ENCODE data around the gene IL1RAPL1. TPM values are rescaled to one million over a fixed set of nuclear protein-coding genes. Genes with fewer than 3 reads are reported as not detected.

Gene IL1RAPL1
- polyA plus RNA-seq, 1 of the 3 experiments (the other 2 are of a cell fraction): 2.8 TPM

DNA sequence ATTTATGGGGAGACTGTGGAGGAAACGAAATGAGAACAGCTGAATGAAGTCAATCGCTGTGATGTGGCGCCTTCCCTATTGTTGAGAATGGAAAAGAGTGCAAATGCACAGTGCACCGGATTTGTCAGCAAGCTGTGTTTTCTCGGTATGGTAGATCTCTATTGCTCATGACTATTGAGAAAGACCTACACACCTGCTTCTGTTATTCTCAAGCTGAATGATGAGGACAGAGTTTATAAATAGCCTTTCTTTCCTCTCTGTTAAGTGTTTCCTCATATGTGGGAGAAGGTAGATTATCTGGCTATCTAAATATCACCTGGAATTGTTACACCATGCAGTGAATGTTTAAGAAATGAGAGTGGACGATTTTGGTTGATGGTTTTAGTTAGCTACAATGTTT is 650.7 kb downstream of the IL1RAPL1 start:
- WGBS (ENCODE audit: low lambda C conversion rate): 9% methylated on average over 6 of the region's 6 CpGs
- H3K9me3 ChIP-seq: no peaks in the 10 kb centered on the region

GRCh38 chrX:29241809-29242208 is 654.6 kb downstream of the IL1RAPL1 start:
- Histone ChIP-seq H3K27me3 (ENCODE audit: insufficient read depth) (no peaks in the 10 kb centered on the region), H3K9me3 (no peaks in the 10 kb centered on the region), H4K20me1 (ENCODE audit: insufficient read depth) (no peaks in the 10 kb centered on the region), H2AFZ (ENCODE audit: low read depth) (no peak overlapping the region), H3K27ac (ENCODE audit: low read depth in 2 of 2, low read length in 1 of 2) (no peak overlapping the region), H3K9me2 (no peaks in the 10 kb centered on the region), H3K79me2 (ENCODE audit: insufficient read depth) (no peaks in the 10 kb centered on the region), H3K4me3 (ENCODE audit: low read depth in 2 of 2, low read length in 1 of 2) (no peak overlapping the region), H3K9ac (no peak overlapping the region), H3F3A (replicated peaks; ENCODE audit: insufficient read depth) (no peaks in the 10 kb centered on the region), H3K4me2 (no peak overlapping the region), H3K36me3 (replicated peaks in 1 of 2; ENCODE audit: control insufficient read depth in 1 of 2, insufficient read depth in 2 of 2, low read length in 1 of 2) (no peaks in the 10 kb centered on the region), H3K4me1 (ENCODE audit: control insufficient read depth in 1 of 2, insufficient read depth in 2 of 2, low read depth in 1 of 2, low read length in 1 of 2) (no peaks in the 10 kb centered on the region)
- ChIA-PET POLR2A (no interaction called here), CTCF (no interaction called here)
- no peak for DNase-seq
- no peak for TF ChIP-seq CHD2 (IDR thresholded peaks at IDR 0.05; ENCODE audit: low read length, partially characterized antibody)
- TF ChIP-seq GATA2 (CRISPR knock-in tag; IDR thresholded peaks at IDR 0.05): no peak
- no peak for TF ChIP-seq NFIC (IDR thresholded peaks at IDR 0.05; ENCODE audit: borderline replicate concordance)
- no peak for TF ChIP-seq EP300 (IDR thresholded peaks at IDR 0.05; ENCODE audit: borderline replicate concordance in 1 of 2, low read depth in 1 of 2, low read length in 1 of 2)
- no peak for TF ChIP-seq ELF1 (IDR thresholded peaks at IDR 0.05)
- no peak for TF ChIP-seq TCF12 (IDR thresholded peaks at IDR 0.05)
- TF ChIP-seq, protein P1, sequence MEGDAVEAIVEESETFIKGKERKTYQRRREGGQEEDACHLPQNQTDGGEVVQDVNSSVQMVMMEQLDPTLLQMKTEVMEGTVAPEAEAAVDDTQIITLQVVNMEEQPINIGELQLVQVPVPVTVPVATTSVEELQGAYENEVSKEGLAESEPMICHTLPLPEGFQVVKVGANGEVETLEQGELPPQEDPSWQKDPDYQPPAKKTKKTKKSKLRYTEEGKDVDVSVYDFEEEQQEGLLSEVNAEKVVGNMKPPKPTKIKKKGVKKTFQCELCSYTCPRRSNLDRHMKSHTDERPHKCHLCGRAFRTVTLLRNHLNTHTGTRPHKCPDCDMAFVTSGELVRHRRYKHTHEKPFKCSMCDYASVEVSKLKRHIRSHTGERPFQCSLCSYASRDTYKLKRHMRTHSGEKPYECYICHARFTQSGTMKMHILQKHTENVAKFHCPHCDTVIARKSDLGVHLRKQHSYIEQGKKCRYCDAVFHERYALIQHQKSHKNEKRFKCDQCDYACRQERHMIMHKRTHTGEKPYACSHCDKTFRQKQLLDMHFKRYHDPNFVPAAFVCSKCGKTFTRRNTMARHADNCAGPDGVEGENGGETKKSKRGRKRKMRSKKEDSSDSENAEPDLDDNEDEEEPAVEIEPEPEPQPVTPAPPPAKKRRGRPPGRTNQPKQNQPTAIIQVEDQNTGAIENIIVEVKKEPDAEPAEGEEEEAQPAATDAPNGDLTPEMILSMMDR (IDR thresholded peaks at IDR 0.05): no peak
- WGBS (ENCODE audit: low lambda C conversion rate): 9% methylated on average over 2 of the region's 2 CpGs

More for the DNA sequence above, 650.7 kb downstream of the IL1RAPL1 start:
- Histone ChIP-seq H3K36me3 (replicated peaks in 1 of 2; ENCODE audit: control insufficient read depth in 1 of 2, insufficient read depth in 2 of 2, low read length in 1 of 2) (no peaks in the 10 kb centered on the region), H3F3A (replicated peaks; ENCODE audit: insufficient read depth) (no peaks in the 10 kb centered on the region), H3K4me3 (ENCODE audit: low read depth in 2 of 2, low read length in 1 of 2) (no peak overlapping the region), H3K27ac (ENCODE audit: low read depth in 2 of 2, low read length in 1 of 2) (no peak overlapping the region), H2AFZ (ENCODE audit: low read depth) (no peak overlapping the region), H4K20me1 (ENCODE audit: insufficient read depth) (no peaks in the 10 kb centered on the region), H3K79me2 (ENCODE audit: insufficient read depth) (no peaks in the 10 kb centered on the region), H3K4me1 (ENCODE audit: control insufficient read depth in 1 of 2, insufficient read depth in 2 of 2, low read depth in 1 of 2, low read length in 1 of 2) (no peaks in the 10 kb centered on the region), H3K4me2 (no peak overlapping the region), H3K9me2 (no peaks in the 10 kb centered on the region), H3K9ac (no peak overlapping the region), H3K27me3 (ENCODE audit: insufficient read depth) (no peaks in the 10 kb centered on the region)
- POLR2A ChIA-PET: no interaction called here
- no peak for DNase-seq
- TF ChIP-seq EZH2phosphoT487 (IDR thresholded peaks at IDR 0.05; ENCODE audit: borderline replicate concordance, low read depth): no peak
- TF ChIP-seq POLR2AphosphoS5 (IDR thresholded peaks at IDR 0.05; ENCODE audit: low read depth, low read length): no peak
- TF ChIP-seq, protein P2, sequence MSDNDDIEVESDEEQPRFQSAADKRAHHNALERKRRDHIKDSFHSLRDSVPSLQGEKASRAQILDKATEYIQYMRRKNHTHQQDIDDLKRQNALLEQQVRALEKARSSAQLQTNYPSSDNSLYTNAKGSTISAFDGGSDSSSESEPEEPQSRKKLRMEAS (IDR thresholded peaks at IDR 0.05; ENCODE audit: low read depth): no peak
- TF ChIP-seq, protein P1 (IDR thresholded peaks at IDR 0.05): no peak
- CTCF ChIA-PET: no interaction called here

All from SK-N-SH (cell line).